SK-N-SH (cell line): ENCODE data around the gene GVQW3. TPM values are rescaled to one million over a fixed set of nuclear protein-coding genes. Genes with fewer than 3 reads are reported as not detected.

ENCODE experiments used
- CTCF ChIA-PET: fragments of 300-600, 350-600 bp; formaldehyde crosslinking; extraction: SDS; loops from one replicate; lab custom pipeline; 2021; lab: Yijun Ruan, JAX
- POLR2A ChIA-PET: fragments of 350-600 bp; sonication (Branson Sonifier 250); formaldehyde crosslinking; extraction: SDS; loops from one replicate; lab custom pipeline; 2020; ENCODE audit warnings: antibody characterized with exemption, inconsistent platforms; lab: Yijun Ruan, JAX
- DNase-seq: peaks from one replicate; pipeline ENCODE4 v3.0.0; 2012
- H2AFZ ChIP-seq: fragments of 200-600 bp; sonication (generic); 2 replicates; pipeline ENCODE4 v1.8.1; 2016; ENCODE audit warnings: antibody characterized with exemption, mild to moderate bottlenecking, low read depth
- H3F3A ChIP-seq: fragments of 200-600 bp; sonication (generic); replicated peaks from 2 replicates; pipeline ENCODE3; 2016; ENCODE audit warnings: antibody characterized with exemption, mild to moderate bottlenecking; ENCODE audit not compliant: insufficient read depth
- H3K27ac ChIP-seq, 2 experiments: fragments of 200-500 bp in 1 of 2; fragments of 200-600 bp in 1 of 2; sonication (Bioruptor generic) in 1 of 2; sonication (generic), shearing (Covaris generic) in 1 of 2; 2 replicates each; pipeline versions ENCODE4 v1.5.1 to v1.6.1; 2014 to 2016; ENCODE audit warnings: low read depth in 2 of 2, inconsistent platforms in 1 of 2, low read length in 1 of 2, mild to moderate bottlenecking in 1 of 2, mixed read lengths in 1 of 2
- H3K27me3 ChIP-seq: fragments of 200-600 bp; sonication (generic), shearing (Covaris generic); 2 replicates; pipeline ENCODE4 v1.6.1; 2016; ENCODE audit warnings: mixed run types; ENCODE audit not compliant: insufficient read depth
- H3K36me3 ChIP-seq, 2 experiments: fragments of 200-500 bp in 1 of 2; fragments of 200-600 bp in 1 of 2; sonication (Bioruptor generic) in 1 of 2; sonication (generic) in 1 of 2; replicated peaks in 1 of 2; 2 replicates each; pipeline versions ENCODE3 to v1.5.1; 2014 to 2016; ENCODE audit warnings: low read length in 1 of 2, mild to moderate bottlenecking in 1 of 2; ENCODE audit not compliant: insufficient read depth in 2 of 2, control insufficient read depth in 1 of 2
- H3K4me1 ChIP-seq, 2 experiments: fragments of 200-500 bp in 1 of 2; fragments of 200-600 bp in 1 of 2; sonication (Bioruptor generic) in 1 of 2; sonication (generic), shearing (Covaris generic) in 1 of 2; 2 replicates each; pipeline versions ENCODE4 v1.5.1 to v1.6.1; 2014 to 2016; ENCODE audit warnings: low read depth in 1 of 2, low read length in 1 of 2, mixed run types in 1 of 2; ENCODE audit not compliant: insufficient read depth in 2 of 2, control insufficient read depth in 1 of 2
- H3K4me2 ChIP-seq: fragments of 200-600 bp; sonication (generic), shearing (Covaris generic); 2 replicates; pipeline ENCODE4 v1.6.1; 2017; ENCODE audit warnings: mixed run types
- H3K4me3 ChIP-seq, 2 experiments: fragments of 200-500 bp in 1 of 2; fragments of 200-600 bp in 1 of 2; sonication (Bioruptor generic) in 1 of 2; sonication (generic), shearing (Covaris generic) in 1 of 2; 2 replicates each; pipeline versions ENCODE4 v1.5.1 to v1.8.1; 2014 to 2016; ENCODE audit warnings: low read depth in 2 of 2, inconsistent platforms in 1 of 2, low read length in 1 of 2, mild to moderate bottlenecking in 1 of 2, mixed read lengths in 1 of 2, moderate library complexity in 1 of 2
- H3K79me2 ChIP-seq: fragments of 200-600 bp; sonication (generic); 2 replicates; pipeline ENCODE4 v1.8.1; 2017; ENCODE audit warnings: mild to moderate bottlenecking; ENCODE audit not compliant: insufficient read depth
- H3K9ac ChIP-seq: fragments of 200-600 bp; sonication (generic); 2 replicates; pipeline ENCODE4 v1.6.1; 2017; ENCODE audit warnings: mixed run types
- H3K9me2 ChIP-seq: fragments of 200-600 bp; sonication (generic); 2 replicates; pipeline ENCODE4 v1.6.1; 2017; ENCODE audit warnings: mixed run types
- H3K9me3 ChIP-seq: fragments of 200-600 bp; sonication (generic); 2 replicates; pipeline ENCODE4 v1.6.1; 2017; ENCODE audit warnings: mixed run types, mild to moderate bottlenecking, moderate library complexity
- H4K20me1 ChIP-seq: fragments of 200-600 bp; sonication (generic); 2 replicates; pipeline ENCODE4 v1.6.1; 2017; ENCODE audit warnings: mild to moderate bottlenecking, mixed run types; ENCODE audit not compliant: insufficient read depth
- CHD2 ChIP-seq: fragments of 150-350 bp; IDR thresholded peaks from 2 replicates; pipeline ENCODE4 v1.6.1; 2018; ENCODE audit warnings: low read length; ENCODE audit not compliant: partially characterized antibody
- CTCF ChIP-seq: fragments of 200-600 bp; sonication (generic); IDR thresholded peaks from 2 replicates; pipeline ENCODE4 v1.6.1; 2017; ENCODE audit warnings: antibody characterized with exemption, mild to moderate bottlenecking, moderate library complexity
- ELF1 ChIP-seq: IDR thresholded peaks from 2 replicates; pipeline ENCODE4 v1.4.0; 2012
- EZH2phosphoT487 ChIP-seq: fragments of 200-600 bp; sonication (generic); IDR thresholded peaks from 2 replicates; pipeline ENCODE4 v1.6.1; 2017; ENCODE audit warnings: low read depth, mixed run types, mild to moderate bottlenecking, antibody characterized with exemption, moderate library complexity, borderline replicate concordance
- FOSL2 ChIP-seq: IDR thresholded peaks from 2 replicates; pipeline ENCODE4 v1.4.0; 2012; ENCODE audit warnings: low read depth, mild to moderate bottlenecking, moderate library complexity, borderline replicate concordance
- GABPA ChIP-seq: IDR thresholded peaks from 2 replicates; pipeline ENCODE4 v1.4.0; 2012; ENCODE audit warnings: low read depth, mild to moderate bottlenecking
- IRF3 ChIP-seq: fragments of 150-350 bp; IDR thresholded peaks from 2 replicates; pipeline ENCODE4 v1.6.1; 2016; ENCODE audit warnings: mild to moderate bottlenecking, low read depth, low read length
- MAX ChIP-seq: IDR thresholded peaks from 2 replicates; pipeline ENCODE4 v1.4.0; 2012; ENCODE audit warnings: low read depth
- MEF2A ChIP-seq: IDR thresholded peaks from 2 replicates; pipeline ENCODE4 v1.4.0; 2012; ENCODE audit warnings: low read depth, borderline replicate concordance
- MXI1 ChIP-seq: IDR thresholded peaks from 2 replicates; pipeline ENCODE4 v1.6.1; 2012; ENCODE audit warnings: mild to moderate bottlenecking, low read depth, low read length, improper control_type of control experiment
- NRF1 ChIP-seq: IDR thresholded peaks from 2 replicates; pipeline ENCODE4 v1.6.1; 2012; ENCODE audit warnings: low read depth, mild to moderate bottlenecking, low read length
- POLR2AphosphoS5 ChIP-seq: IDR thresholded peaks from 2 replicates; pipeline ENCODE4 v1.6.1; 2012; ENCODE audit warnings: low read depth, low read length
- RAD21 ChIP-seq: IDR thresholded peaks from 2 replicates; pipeline ENCODE4 v1.6.1; 2012; ENCODE audit warnings: mild to moderate bottlenecking, low read length
- RFX5 ChIP-seq: IDR thresholded peaks from 2 replicates; pipeline ENCODE4 v1.6.1; 2012; ENCODE audit warnings: mild to moderate bottlenecking, improper control_type of control experiment, low read length
- RXRA ChIP-seq: IDR thresholded peaks from 2 replicates; pipeline ENCODE4 v1.4.0; 2012; ENCODE audit warnings: low read depth, mild to moderate bottlenecking, borderline replicate concordance
- SIN3A ChIP-seq: IDR thresholded peaks from 2 replicates; pipeline ENCODE4 v1.6.1; 2012; ENCODE audit warnings: low read depth, mild to moderate bottlenecking, low read length, moderate library complexity, borderline replicate concordance
- TCF12 ChIP-seq: IDR thresholded peaks from 2 replicates; pipeline ENCODE4 v1.4.0; 2012
- TEAD4 ChIP-seq: IDR thresholded peaks from 2 replicates; pipeline ENCODE4 v1.4.0; 2012; ENCODE audit warnings: mild to moderate bottlenecking, borderline replicate concordance; ENCODE audit not compliant: insufficient read depth
- USF2 ChIP-seq: fragments of 150-350 bp; IDR thresholded peaks from 2 replicates; pipeline ENCODE4 v1.6.1; 2017; ENCODE audit warnings: antibody characterized with exemption, low read length, low read depth, borderline replicate concordance
- WGBS: methylation state at CpG from one replicate; pipeline ENCODE4 v1.1.6; 2017; ENCODE audit warnings: low lambda C conversion rate; 5-methylcytosine and 5-hydroxymethylcytosine counted together
- polyA plus RNA-seq, 3 experiments: library from polyadenylated mRNA; depleted of rRNA; stranded (reverse); fragments of >200 nt; gene quantifications; 2 replicates each; pipeline ENCODE4 v1.2.3, GENCODE V29; 2012

GVQW3 gene
- polyA plus RNA-seq, 1 of the 3 experiments (the other 2 are of a cell fraction), result 2.3 TPM

GRCh38 chr11:76348348-76348747, 32.8 kb upstream of the GVQW3 start (continued):
- TF ChIP-seq IRF3, result no peak
- no peak for TF ChIP-seq CHD2
- no peak for TF ChIP-seq RXRA
- no peak for TF ChIP-seq ELF1
- TF ChIP-seq FOSL2, result no peak
- TF ChIP-seq SIN3A, result no peak

- H4K20me1 ChIP-seq, result no peaks in the 10 kb centered on the region
- no peaks in the 10 kb centered on the region for H3F3A ChIP-seq
- ChIA-PET CTCF (interaction anchor here (0.7 kb wide), 1 partner anchor 36 kb away, joined by 3 read pairs; no protein-coding TSS in a partner anchor), POLR2A (no interaction called here)
- H3K4me1 ChIP-seq, result no peaks in the 10 kb centered on the region
- no peak for DNase-seq
- no peak overlapping the region for H2AFZ ChIP-seq
- no peaks in the 10 kb centered on the region for H3K27me3 ChIP-seq
- no peak for TF ChIP-seq CTCF
- TF ChIP-seq RAD21, result no peak
- TF ChIP-seq ELF1, result no peak
- TF ChIP-seq MEF2A, result no peak
- TF ChIP-seq RFX5, result no peak
- TF ChIP-seq TEAD4, result no peak
- no peak for TF ChIP-seq FOSL2
- TF ChIP-seq MXI1, result no peak
- TF ChIP-seq NRF1, result no peak
- TF ChIP-seq POLR2AphosphoS5, result no peak
- no peak for TF ChIP-seq USF2
- no peak for TF ChIP-seq GABPA
- TF ChIP-seq MAX, result no peak
- no peak for TF ChIP-seq RXRA
- TF ChIP-seq EZH2phosphoT487, result no peak
- no peak for TF ChIP-seq TCF12
- no peak for TF ChIP-seq SIN3A
- H3K27ac ChIP-seq, result no peak overlapping the region
- H3K79me2 ChIP-seq, result no peaks in the 10 kb centered on the region; the same call in 1 of the 2 replicates
- 100% methylated on average over 1 of the region's 1 CpG for WGBS
- H3K4me2 ChIP-seq, result no peak overlapping the region
- no peak overlapping the region for H3K9ac ChIP-seq
- no peak overlapping the region; a peak in 1 of 4 replicates for H3K4me3 ChIP-seq
- H3K9me2 ChIP-seq, result no peaks in the 10 kb centered on the region; the same call in 1 of the 2 replicates
- 0 out of 2 replicates have a peak, but pooled peaks cover 3% of the 10 kb centered on the region for H3K9me3 ChIP-seq
- H3K36me3 ChIP-seq, result peaks cover 35 to 51% of the 10 kb centered on the region in 2 experiments
Observed at GRCh38 chr11:76355172-76355571, 26.0 kb upstream of the GVQW3 start.
